Progenitor cell of endocrine pancreas (in vitro differentiated cells): ENCODE data around the gene GJA9. TPM values are rescaled to one million over a fixed set of nuclear protein-coding genes. Genes with fewer than 3 reads are reported as not detected.

Experiments used
- DNase-seq: peaks from one replicate; pipeline ENCODE4 v3.0.0; 2021; ENCODE audit warnings: low spot score; ENCODE audit not compliant: unreplicated experiment
- H3K27ac Mint-ChIP-seq: 2 replicates; pipeline ENCODE4 v1.8.0; 2021; ENCODE audit warnings: mild to moderate bottlenecking, moderate library complexity, mixed read lengths
- H3K27me3 Mint-ChIP-seq: 2 replicates; pipeline ENCODE4 v1.8.0; 2021; ENCODE audit warnings: mixed read lengths
- H3K36me3 Mint-ChIP-seq: 2 replicates; pipeline ENCODE4 v1.8.0; 2022; ENCODE audit warnings: mixed read lengths; ENCODE audit not compliant: insufficient read depth
- H3K4me1 Mint-ChIP-seq: 2 replicates; pipeline ENCODE4 v1.8.0; 2021; ENCODE audit warnings: low read depth, mixed read lengths
- H3K4me3 Mint-ChIP-seq: 2 replicates; pipeline ENCODE4 v1.8.0; 2021; ENCODE audit warnings: low read depth, mild to moderate bottlenecking, moderate library complexity, mixed read lengths
- H3K9me3 Mint-ChIP-seq: 2 replicates; pipeline ENCODE4 v1.8.0; 2021; ENCODE audit warnings: low read depth, mixed read lengths
- total RNA-seq: library from RNA; stranded (reverse); gene quantifications from 2 replicates; pipeline ENCODE4 v1.2.1, GENCODE V29; 2021
- TF ChIP-seq, protein P1 (sequence below): fragments of 200-600 bp; sonication (generic); IDR thresholded peaks from one replicate; pipeline ENCODE4 v1.5.0; 2021; ENCODE audit warnings: antibody characterized with exemption, mild to moderate bottlenecking; ENCODE audit not compliant: unreplicated experiment

The GJA9 gene
- total RNA-seq, 1 donor from 2014 or later = not detected

DNA sequence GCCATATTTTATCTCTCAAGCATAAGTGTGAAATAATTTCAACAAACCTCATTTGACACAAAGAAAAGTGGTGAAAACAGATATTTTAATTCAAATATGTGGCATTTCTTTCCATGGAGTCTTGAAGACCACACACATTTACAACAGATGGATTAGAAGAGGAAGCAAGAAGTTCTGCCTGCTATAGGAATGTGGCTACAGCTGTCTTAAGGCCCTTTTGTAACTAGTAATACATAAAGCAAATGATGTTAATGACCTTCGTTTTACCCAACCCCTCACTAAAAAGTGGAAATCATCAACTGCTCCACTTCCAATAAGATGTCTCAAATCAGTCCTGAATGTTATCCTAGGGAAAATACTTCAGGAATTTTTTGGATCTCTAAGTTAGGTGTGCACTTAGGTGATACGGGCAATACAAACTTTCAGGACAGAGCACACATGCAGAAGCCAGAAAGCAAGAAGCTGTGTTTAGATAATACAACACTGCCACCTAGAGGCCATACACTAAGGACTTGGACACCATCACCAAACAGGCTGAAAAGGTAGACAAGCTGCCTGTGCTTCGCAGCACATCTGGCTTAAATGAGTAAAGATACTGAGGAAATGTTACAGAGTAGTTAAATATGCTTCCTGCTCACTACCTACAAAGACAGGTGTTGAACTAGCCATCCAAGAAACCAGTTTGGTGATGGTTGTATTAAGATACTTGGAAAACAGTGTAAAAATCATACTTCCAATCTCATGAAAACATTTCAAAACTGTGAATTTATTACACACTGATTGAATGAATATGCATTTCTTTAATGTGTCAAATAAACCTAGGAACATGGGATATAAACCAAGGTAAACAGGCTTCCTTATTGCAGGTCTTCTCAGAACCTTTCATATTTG lies 46.2 kb downstream of the GJA9 start:
- TF ChIP-seq, protein P1, sequence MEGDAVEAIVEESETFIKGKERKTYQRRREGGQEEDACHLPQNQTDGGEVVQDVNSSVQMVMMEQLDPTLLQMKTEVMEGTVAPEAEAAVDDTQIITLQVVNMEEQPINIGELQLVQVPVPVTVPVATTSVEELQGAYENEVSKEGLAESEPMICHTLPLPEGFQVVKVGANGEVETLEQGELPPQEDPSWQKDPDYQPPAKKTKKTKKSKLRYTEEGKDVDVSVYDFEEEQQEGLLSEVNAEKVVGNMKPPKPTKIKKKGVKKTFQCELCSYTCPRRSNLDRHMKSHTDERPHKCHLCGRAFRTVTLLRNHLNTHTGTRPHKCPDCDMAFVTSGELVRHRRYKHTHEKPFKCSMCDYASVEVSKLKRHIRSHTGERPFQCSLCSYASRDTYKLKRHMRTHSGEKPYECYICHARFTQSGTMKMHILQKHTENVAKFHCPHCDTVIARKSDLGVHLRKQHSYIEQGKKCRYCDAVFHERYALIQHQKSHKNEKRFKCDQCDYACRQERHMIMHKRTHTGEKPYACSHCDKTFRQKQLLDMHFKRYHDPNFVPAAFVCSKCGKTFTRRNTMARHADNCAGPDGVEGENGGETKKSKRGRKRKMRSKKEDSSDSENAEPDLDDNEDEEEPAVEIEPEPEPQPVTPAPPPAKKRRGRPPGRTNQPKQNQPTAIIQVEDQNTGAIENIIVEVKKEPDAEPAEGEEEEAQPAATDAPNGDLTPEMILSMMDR = peak; percentile 78
- no peaks in the 10 kb centered on the region for H3K4me1 Mint-ChIP-seq
- H3K9me3 Mint-ChIP-seq = no peaks in the 10 kb centered on the region
- H3K27ac Mint-ChIP-seq = no peak overlapping the region
- no peak for DNase-seq
- H3K36me3 Mint-ChIP-seq = peaks cover 13% of the 10 kb centered on the region
- H3K4me3 Mint-ChIP-seq = no peak overlapping the region
- peaks cover 16% of the 10 kb centered on the region for H3K27me3 Mint-ChIP-seq

DNA sequence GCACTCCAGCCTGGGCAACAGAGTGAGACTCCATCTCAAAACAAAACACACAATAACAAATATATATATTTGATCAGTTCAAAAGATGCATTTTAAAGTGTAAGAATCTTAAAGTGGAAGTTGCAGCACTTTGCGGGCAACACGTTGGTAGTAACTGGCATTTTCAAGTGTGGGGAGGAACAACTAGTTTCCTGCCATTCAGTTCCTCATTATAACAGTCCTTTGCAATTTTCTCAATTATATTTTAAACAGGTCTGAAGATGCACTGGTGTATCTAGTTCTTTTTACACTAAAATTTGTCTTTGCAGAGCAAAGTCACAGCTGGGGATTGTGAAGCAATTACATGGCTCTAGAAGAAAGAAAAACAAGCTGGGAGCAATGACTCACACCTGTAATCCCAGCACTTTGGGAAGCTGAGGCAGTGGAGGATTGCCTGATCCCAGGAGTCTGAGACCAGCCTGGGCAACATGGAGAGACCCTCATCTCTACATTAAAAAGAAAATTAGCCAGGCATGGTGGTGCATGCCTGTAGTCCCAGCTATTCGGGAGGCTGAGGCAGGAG lies 47.1 kb downstream of the GJA9 start:
- Mint-ChIP-seq H3K9me3 (no peaks in the 10 kb centered on the region), H3K4me3 (no peak overlapping the region), H3K27me3 (peaks cover 18% of the 10 kb centered on the region), H3K27ac (no peak overlapping the region), H3K4me1 (no peaks in the 10 kb centered on the region), H3K36me3 (peaks cover 10% of the 10 kb centered on the region)
- TF ChIP-seq, protein P1 = no peak
- no peak for DNase-seq

DNA sequence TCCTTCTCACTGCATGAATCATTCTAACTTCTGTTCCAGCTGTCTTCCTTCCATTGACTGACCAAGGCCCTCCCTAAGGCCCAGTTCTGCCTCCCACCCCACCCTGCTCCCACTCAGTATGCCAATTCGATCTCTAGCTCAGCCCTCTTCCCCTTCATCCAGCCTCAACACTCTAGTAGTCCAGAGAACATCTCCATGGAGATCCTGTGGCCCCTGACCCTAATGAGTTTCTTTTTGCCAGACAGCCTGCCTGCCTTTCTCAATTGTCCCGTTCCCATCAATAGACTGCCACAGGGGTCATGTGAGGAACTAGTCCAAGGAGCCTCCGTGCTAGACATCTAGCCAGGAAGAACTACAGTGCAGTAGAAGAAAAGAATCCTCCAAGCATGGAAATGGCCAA lies 48.2 kb downstream of the GJA9 start:
- Mint-ChIP-seq H3K4me3 (no peak overlapping the region), H3K27ac (peak overlapping the region; percentile 72), H3K36me3 (peaks cover 2% of the 10 kb centered on the region)

DNA sequence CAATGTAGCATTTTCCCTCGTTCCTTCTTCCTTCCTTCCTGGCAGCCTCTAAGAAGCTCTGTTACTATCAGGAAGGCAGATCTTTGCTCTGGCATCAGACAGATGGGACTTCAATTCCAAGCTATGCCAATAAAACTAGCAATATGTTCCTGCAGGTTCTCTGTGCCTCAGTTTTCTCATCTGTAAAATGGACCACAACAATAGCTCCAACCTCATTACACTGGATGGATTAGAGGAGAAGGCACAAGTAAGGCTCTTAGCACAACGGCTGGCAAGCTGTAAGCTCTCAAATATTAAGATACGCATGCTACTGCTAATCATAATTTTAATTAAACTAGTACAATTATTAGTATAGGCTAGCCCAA lies 49.0 kb downstream of the GJA9 start:
- Mint-ChIP-seq H3K27ac (no peak overlapping the region), H3K4me3 (no peak overlapping the region), H3K4me1 (no peaks in the 10 kb centered on the region), H3K36me3 (no peaks in the 10 kb centered on the region), H3K27me3 (peaks cover 21% of the 10 kb centered on the region), H3K9me3 (no peaks in the 10 kb centered on the region)
- DNase-seq = no peak
- TF ChIP-seq, protein P1 = no peak

More for the DNA sequence above, 48.2 kb downstream of the GJA9 start:
- DNase-seq = no peak
- H3K9me3 Mint-ChIP-seq = no peaks in the 10 kb centered on the region
- peaks cover 21% of the 10 kb centered on the region for H3K27me3 Mint-ChIP-seq
- TF ChIP-seq, protein P1 = no peak
- H3K4me1 Mint-ChIP-seq = no peaks in the 10 kb centered on the region

DNA sequence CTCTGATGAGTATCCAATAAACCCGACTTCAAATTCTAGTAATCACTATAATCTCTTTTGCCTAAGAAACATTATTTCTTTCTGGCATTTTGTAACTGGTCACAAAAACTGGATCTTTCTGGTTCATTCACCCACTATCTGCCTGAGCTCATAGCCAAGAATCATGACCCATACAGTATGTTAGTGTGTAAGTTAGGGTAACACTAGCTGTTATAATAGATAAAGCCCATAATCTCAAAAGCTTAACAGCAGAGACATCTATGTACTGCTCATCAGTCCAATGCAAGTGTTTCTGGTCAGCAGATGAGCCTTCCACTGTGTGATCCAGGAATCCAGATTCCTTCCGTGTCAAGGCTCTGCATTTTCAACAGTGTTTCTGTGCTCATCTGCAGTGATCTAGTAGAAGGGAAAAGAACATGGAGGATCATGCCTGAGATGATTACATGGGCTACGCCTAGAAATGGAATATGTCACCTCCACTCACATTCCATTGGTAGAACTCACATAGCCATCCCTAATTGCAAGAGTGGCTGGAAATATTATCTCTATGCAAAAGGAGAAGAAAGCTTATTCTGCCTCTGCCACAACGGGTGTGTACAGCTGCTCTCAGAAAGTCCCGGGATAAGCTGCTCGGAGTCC lies 49.5 kb downstream of the GJA9 start:
- Mint-ChIP-seq H3K36me3 (no peaks in the 10 kb centered on the region), H3K27me3 (peaks cover 24% of the 10 kb centered on the region), H3K4me3 (no peak overlapping the region), H3K27ac (no peak overlapping the region), H3K4me1 (no peaks in the 10 kb centered on the region), H3K9me3 (no peaks in the 10 kb centered on the region)
- no peak for DNase-seq
- TF ChIP-seq, protein P1 = no peak
